Sigmoid colon (tissue), 4 donors: ENCODE measurements around the gene RABEP1.

Experiments
- CTCF ChIP-seq, 4 experiments: fragments of 450-650 bp in 3 of 4; fragments of 200-600 bp in 1 of 4; IDR thresholded peaks; one replicate each; pipeline ENCODE4 v1.5.1; 2016 to 2019; ENCODE audit warnings: antibody characterized with exemption in 4 of 4, mild to moderate bottlenecking in 3 of 4, moderate library complexity in 2 of 4
- POLR2AphosphoS5 ChIP-seq, 4 donors: sonication (generic); formaldehyde crosslinking; IDR thresholded peaks; one replicate each; pipeline ENCODE4 v1.6.1; 2017; ENCODE audit warnings: antibody characterized with exemption in 4 of 4

GRCh38 chr17:5329784-5330557, 47.9 kb downstream of the RABEP1 start:
- TF ChIP-seq CTCF (IDR thresholded peaks at IDR 0.05), result no peak
- TF ChIP-seq POLR2AphosphoS5 (IDR thresholded peaks at IDR 0.05), result no peak
